Tibial nerve (tissue), 4 donors: ENCODE data around the gene NOX5.

Experiments used
- CTCF ChIP-seq, 5 experiments: fragments of 200-600 bp in 3 of 5; fragments of 450-650 bp in 2 of 5; sonication (generic) in 3 of 5; IDR thresholded peaks; one replicate each; pipeline ENCODE4 v1.5.1; 2016 to 2019; ENCODE audit warnings: antibody characterized with exemption in 5 of 5, mild to moderate bottlenecking in 3 of 5, moderate library complexity in 2 of 5
- EP300 ChIP-seq, 2 donors: sonication (generic); formaldehyde crosslinking; IDR thresholded peaks; one replicate each; pipeline ENCODE4 v1.6.1; 2017; ENCODE audit warnings: antibody characterized with exemption in 2 of 2, mild to moderate bottlenecking in 1 of 2
- POLR2A ChIP-seq, 2 donors: fragments of 450-650 bp; IDR thresholded peaks; one replicate each; pipeline ENCODE4 v1.6.1; 2017; ENCODE audit warnings: antibody characterized with exemption in 2 of 2, mild to moderate bottlenecking in 2 of 2, moderate library complexity in 2 of 2

GRCh38 chr15:69090197-69090948, 75.9 kb downstream of the NOX5 start:
- TF ChIP-seq CTCF (IDR thresholded peaks at IDR 0.05) (no peak), POLR2A (IDR thresholded peaks at IDR 0.05) (no peak), EP300 (IDR thresholded peaks at IDR 0.05) (no peak)
